C4-2B (cell line): Measurements from ENCODE around the gene APOA1.

Source experiments
- ZFX ChIP-seq: fragments of 450-650 bp; IDR thresholded peaks from 2 replicates; pipeline ENCODE4 v1.6.1; 2017
- TF ChIP-seq, protein P1 (sequence below): fragments of 450-650 bp; conservative IDR thresholded peaks from 2 replicates; pipeline ENCODE4 v1.5.1; 2017; ENCODE audit warnings: mild to moderate bottlenecking

DNA sequence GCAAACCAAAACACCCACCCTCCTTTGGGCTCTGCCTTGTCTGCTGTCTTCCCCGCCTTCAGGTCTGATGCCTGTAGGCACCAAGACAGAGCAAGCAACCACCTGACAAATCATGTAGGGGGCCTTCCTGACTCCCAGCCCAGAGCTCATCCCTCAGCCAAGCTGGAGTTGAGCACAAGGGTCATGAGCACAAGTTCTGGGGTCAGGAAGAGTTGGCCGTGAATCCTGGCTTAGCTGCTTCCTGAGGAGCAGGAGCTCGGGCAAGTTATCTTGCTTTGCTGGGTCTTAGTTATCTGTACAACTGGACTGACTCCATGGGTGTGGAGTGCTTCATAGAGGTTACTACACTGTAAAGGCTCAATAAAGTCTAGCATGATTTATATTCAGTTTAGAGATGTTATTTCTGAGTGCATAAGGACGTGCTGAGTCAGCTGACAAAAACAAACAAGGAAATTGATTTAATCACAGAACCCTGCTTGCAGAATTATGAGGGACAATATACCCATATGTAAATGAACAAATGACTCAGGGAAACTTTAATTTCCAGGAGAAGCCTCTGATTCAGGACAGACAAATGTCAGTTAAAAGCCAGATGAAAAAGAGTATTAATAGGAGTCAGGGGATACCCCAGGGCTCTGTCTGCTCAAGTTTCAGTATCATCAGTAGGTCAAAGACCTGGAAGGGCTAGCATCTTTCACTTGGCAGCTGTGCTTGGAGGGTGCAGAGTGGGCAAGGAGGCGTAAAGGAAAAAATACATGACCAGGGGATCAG lies 15.0 kb upstream of the APOA1 start:
- TF ChIP-seq, protein P1, sequence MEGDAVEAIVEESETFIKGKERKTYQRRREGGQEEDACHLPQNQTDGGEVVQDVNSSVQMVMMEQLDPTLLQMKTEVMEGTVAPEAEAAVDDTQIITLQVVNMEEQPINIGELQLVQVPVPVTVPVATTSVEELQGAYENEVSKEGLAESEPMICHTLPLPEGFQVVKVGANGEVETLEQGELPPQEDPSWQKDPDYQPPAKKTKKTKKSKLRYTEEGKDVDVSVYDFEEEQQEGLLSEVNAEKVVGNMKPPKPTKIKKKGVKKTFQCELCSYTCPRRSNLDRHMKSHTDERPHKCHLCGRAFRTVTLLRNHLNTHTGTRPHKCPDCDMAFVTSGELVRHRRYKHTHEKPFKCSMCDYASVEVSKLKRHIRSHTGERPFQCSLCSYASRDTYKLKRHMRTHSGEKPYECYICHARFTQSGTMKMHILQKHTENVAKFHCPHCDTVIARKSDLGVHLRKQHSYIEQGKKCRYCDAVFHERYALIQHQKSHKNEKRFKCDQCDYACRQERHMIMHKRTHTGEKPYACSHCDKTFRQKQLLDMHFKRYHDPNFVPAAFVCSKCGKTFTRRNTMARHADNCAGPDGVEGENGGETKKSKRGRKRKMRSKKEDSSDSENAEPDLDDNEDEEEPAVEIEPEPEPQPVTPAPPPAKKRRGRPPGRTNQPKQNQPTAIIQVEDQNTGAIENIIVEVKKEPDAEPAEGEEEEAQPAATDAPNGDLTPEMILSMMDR, result no peak
- TF ChIP-seq ZFX, result no peak
